BLaER1 (cell line): ENCODE results near the gene EDDM3A.
"Not testable (repeated sequence)": the region's sequence is repeated elsewhere in the genome, so short reads cannot be mapped to it uniquely, and the experiment has no call there.

Source experiments
- H3K27ac ChIP-seq: shearing (Covaris generic); formaldehyde crosslinking; 2 replicates; pipeline ENCODE4 v1.8.1; 2022
- H3K27me3 ChIP-seq: shearing (Covaris generic); formaldehyde crosslinking; 2 replicates; pipeline ENCODE4 v1.8.1; 2022
- H3K36me3 ChIP-seq: shearing (Covaris generic); formaldehyde crosslinking; 2 replicates; pipeline ENCODE4 v1.8.1; 2022
- H3K4me1 ChIP-seq: shearing (Covaris generic); formaldehyde crosslinking; 2 replicates; pipeline ENCODE4 v1.8.1; 2022
- H3K4me2 ChIP-seq: shearing (Covaris generic); formaldehyde crosslinking; 2 replicates; pipeline ENCODE4 v1.8.1; 2022
- H3K4me3 ChIP-seq: shearing (Covaris generic); formaldehyde crosslinking; 2 replicates; pipeline ENCODE4 v1.8.1; 2022
- H3K9ac ChIP-seq: shearing (Covaris generic); formaldehyde crosslinking; 2 replicates; pipeline ENCODE4 v1.8.1; 2022
- H3K9me3 ChIP-seq: shearing (Covaris generic); formaldehyde crosslinking; 2 replicates; pipeline ENCODE4 v1.8.1; 2022
- H4K20me1 ChIP-seq: shearing (Covaris generic); formaldehyde crosslinking; 2 replicates; pipeline ENCODE4 v1.8.1; 2022
- Cebpa-rat ChIP-seq: shearing (Covaris generic); IDR thresholded peaks from 2 replicates; pipeline ENCODE4 v1.8.1; 2022

The EDDM3A gene

GRCh38 chr14:20732979-20733635 lies 12.6 kb upstream of the EDDM3A start:
- Histone ChIP-seq H3K9me3 (no peaks in the 10 kb centered on the region), H3K4me1 (no peaks in the 10 kb centered on the region), H4K20me1 (no peaks in the 10 kb centered on the region), H3K27ac (no peak overlapping the region), H3K4me2 (no peak overlapping the region), H3K4me3 (no peak overlapping the region), H3K27me3 (no peaks in the 10 kb centered on the region), H3K36me3 (no peaks in the 10 kb centered on the region), H3K9ac (no peak overlapping the region)
- TF ChIP-seq Cebpa-rat, result no peak

- Histone ChIP-seq H3K36me3 (no peaks in the 10 kb centered on the region), H3K4me3 (no peak overlapping the region), H3K4me2 (no peak overlapping the region), H3K27ac (no peak overlapping the region), H3K9me3 (no peaks in the 10 kb centered on the region), H3K9ac (no peak overlapping the region), H4K20me1 (no peaks in the 10 kb centered on the region), H3K4me1 (no peaks in the 10 kb centered on the region), H3K27me3 (no peaks in the 10 kb centered on the region)
- no peak for TF ChIP-seq Cebpa-rat
Measured at GRCh38 chr14:20733684-20734429, 11.8 kb upstream of the EDDM3A start.

GRCh38 chr14:20734430-20734806 lies 11.3 kb upstream of the EDDM3A start:
- Histone ChIP-seq H3K27me3 (no peaks in the 10 kb centered on the region), H3K4me1 (no peaks in the 10 kb centered on the region), H4K20me1 (no peaks in the 10 kb centered on the region), H3K36me3 (no peaks in the 10 kb centered on the region), H3K4me3 (no peak overlapping the region), H3K27ac (no peak overlapping the region), H3K4me2 (no peak overlapping the region), H3K9me3 (no peaks in the 10 kb centered on the region), H3K9ac (no peak overlapping the region)
- no peak for TF ChIP-seq Cebpa-rat

GRCh38 chr14:20738292-20738691 lies 7.4 kb upstream of the EDDM3A start:
- H3K4me3 ChIP-seq, H3K4me2 ChIP-seq, H3K27ac ChIP-seq, H4K20me1 ChIP-seq, H3K27me3 ChIP-seq, H3K4me1 ChIP-seq, H3K36me3 ChIP-seq, H3K9ac ChIP-seq, H3K9me3 ChIP-seq: not testable (repeated sequence)

GRCh38 chr14:20742132-20742531 lies 3.6 kb upstream of the EDDM3A start:
- no peak for TF ChIP-seq Cebpa-rat
- H3K4me1 ChIP-seq, result no peaks in the 10 kb centered on the region
- no peak overlapping the region for H3K4me2 ChIP-seq
- no peak overlapping the region for H3K9ac ChIP-seq
- no peak overlapping the region for H3K27ac ChIP-seq
- no peaks in the 10 kb centered on the region for H3K9me3 ChIP-seq
- H4K20me1 ChIP-seq, result no peaks in the 10 kb centered on the region
- no peaks in the 10 kb centered on the region for H3K36me3 ChIP-seq
- no peak overlapping the region for H3K4me3 ChIP-seq
- H3K27me3 ChIP-seq, result no peaks in the 10 kb centered on the region

GRCh38 chr14:20743556-20743955 lies 2.1 kb upstream of the EDDM3A start:
- Histone ChIP-seq H3K9me3 (no peaks in the 10 kb centered on the region), H3K27ac (no peak overlapping the region), H4K20me1 (no peaks in the 10 kb centered on the region), H3K4me2 (no peak overlapping the region), H3K27me3 (no peaks in the 10 kb centered on the region), H3K9ac (no peak overlapping the region), H3K36me3 (no peaks in the 10 kb centered on the region), H3K4me3 (no peak overlapping the region), H3K4me1 (no peaks in the 10 kb centered on the region)
- TF ChIP-seq Cebpa-rat, result no peak

- Histone ChIP-seq H3K9ac (no peak overlapping the region), H3K4me1 (no peaks in the 10 kb centered on the region), H3K27ac (no peak overlapping the region), H3K27me3 (no peaks in the 10 kb centered on the region), H3K4me3 (no peak overlapping the region), H3K36me3 (no peaks in the 10 kb centered on the region), H3K4me2 (no peak overlapping the region), H3K9me3 (peaks cover 5% of the 10 kb centered on the region), H4K20me1 (no peaks in the 10 kb centered on the region)
- TF ChIP-seq Cebpa-rat, result no peak
Measured at GRCh38 chr14:20746566-20746965, 879 bp downstream of the EDDM3A start.

GRCh38 chr14:20748439-20748838 lies 2.8 kb downstream of the EDDM3A start:
- H3K9ac ChIP-seq, result no peak overlapping the region
- H4K20me1 ChIP-seq, result no peaks in the 10 kb centered on the region
- peaks cover 24% of the 10 kb centered on the region for H3K9me3 ChIP-seq
- no peak overlapping the region for H3K4me2 ChIP-seq
- H3K36me3 ChIP-seq, result no peaks in the 10 kb centered on the region
- no peak for TF ChIP-seq Cebpa-rat
- no peak overlapping the region for H3K27ac ChIP-seq
- no peak overlapping the region for H3K4me3 ChIP-seq
- H3K4me1 ChIP-seq, result no peaks in the 10 kb centered on the region
- H3K27me3 ChIP-seq, result no peaks in the 10 kb centered on the region

- H3K4me2 ChIP-seq, result no peak overlapping the region
- no peaks in the 10 kb centered on the region for H4K20me1 ChIP-seq
- H3K36me3 ChIP-seq, result no peaks in the 10 kb centered on the region
- H3K9me3 ChIP-seq, result peaks cover 25% of the 10 kb centered on the region
- no peak for TF ChIP-seq Cebpa-rat
- H3K4me1 ChIP-seq, result no peaks in the 10 kb centered on the region
- H3K27me3 ChIP-seq, result no peaks in the 10 kb centered on the region
- no peak overlapping the region for H3K9ac ChIP-seq
- no peak overlapping the region for H3K27ac ChIP-seq
- H3K4me3 ChIP-seq, result no peak overlapping the region
Measured at GRCh38 chr14:20750194-20750593, 4.5 kb downstream of the EDDM3A start.

GRCh38 chr14:20751963-20752562 lies 6.4 kb downstream of the EDDM3A start:
- no peak overlapping the region for H3K27ac ChIP-seq
- no peaks in the 10 kb centered on the region for H4K20me1 ChIP-seq
- H3K36me3 ChIP-seq, result no peaks in the 10 kb centered on the region
- TF ChIP-seq Cebpa-rat, result no peak
- H3K4me1 ChIP-seq, result no peaks in the 10 kb centered on the region
- H3K27me3 ChIP-seq, result no peaks in the 10 kb centered on the region
- H3K4me3 ChIP-seq, result no peak overlapping the region
- no peak overlapping the region for H3K4me2 ChIP-seq
- H3K9me3 ChIP-seq, result peaks cover 25% of the 10 kb centered on the region
- no peak overlapping the region for H3K9ac ChIP-seq
